H9 (cell line): ENCODE measurements around the gene CADPS2. TPM values are rescaled to one million over a fixed set of nuclear protein-coding genes. Genes with fewer than 3 reads are reported as not detected.

Experiments
- DNase-seq: peaks from one replicate; pipeline ENCODE4 v3.0.0-alpha.2; 2017
- H2AFZ ChIP-seq: one replicate; pipeline ENCODE4 v1.6.1; 2013; ENCODE audit warnings: mild to moderate bottlenecking, low read length, control low read depth, moderate library complexity
- H2AK5ac ChIP-seq: 2 replicates; pipeline ENCODE4 v1.6.1; 2013; ENCODE audit warnings: low read length, control low read depth, mixed read lengths; ENCODE audit not compliant: insufficient read length
- H2BK120ac ChIP-seq: one replicate; pipeline ENCODE4 v1.6.1; 2013; ENCODE audit warnings: low read depth, mild to moderate bottlenecking, low read length, control low read depth, inconsistent platforms; ENCODE audit not compliant: poor library complexity, severe bottlenecking
- H2BK12ac ChIP-seq: 2 replicates; pipeline ENCODE4 v1.6.1; 2013; ENCODE audit warnings: low read length, control low read depth, mixed read lengths, low read depth; ENCODE audit not compliant: insufficient read length
- H2BK15ac ChIP-seq: 2 replicates; pipeline ENCODE4 v1.6.1; 2013; ENCODE audit warnings: low read depth, low read length, control low read depth
- H2BK20ac ChIP-seq: one replicate; pipeline ENCODE4 v1.6.1; 2013; ENCODE audit warnings: low read depth, mild to moderate bottlenecking, low read length, control low read depth, inconsistent platforms; ENCODE audit not compliant: poor library complexity, severe bottlenecking
- H2BK5ac ChIP-seq: 2 replicates; pipeline ENCODE4 v1.6.1; 2013; ENCODE audit warnings: low read length, control low read depth, mixed read lengths; ENCODE audit not compliant: insufficient read length
- H3K14ac ChIP-seq: 2 replicates; pipeline ENCODE4 v1.6.1; 2013; ENCODE audit warnings: low read length, control low read depth; ENCODE audit not compliant: insufficient read depth
- H3K18ac ChIP-seq: 2 replicates; pipeline ENCODE4 v1.6.1; 2013; ENCODE audit warnings: low read depth, mild to moderate bottlenecking, mixed read lengths, low read length, control low read depth; ENCODE audit not compliant: insufficient read length
- H3K23ac ChIP-seq: 2 replicates; pipeline ENCODE4 v1.6.1; 2013; ENCODE audit warnings: low read length, control low read depth, mixed read lengths, low read depth; ENCODE audit not compliant: insufficient read length
- H3K23me2 ChIP-seq: 2 replicates; pipeline ENCODE4 v1.6.1; 2013; ENCODE audit warnings: low read depth, mild to moderate bottlenecking, mixed read lengths, low read length, control low read depth; ENCODE audit not compliant: insufficient read length, poor library complexity, severe bottlenecking
- H3K27ac ChIP-seq: 2 replicates; pipeline ENCODE4 v1.5.1; 2013; ENCODE audit warnings: low read length, control low read depth, mixed read lengths, low read depth; ENCODE audit not compliant: insufficient read length
- H3K27me3 ChIP-seq: 2 replicates; pipeline ENCODE4 v1.6.1; 2013; ENCODE audit warnings: low read length, control low read depth, inconsistent platforms; ENCODE audit not compliant: insufficient read depth
- H3K4ac ChIP-seq: 2 replicates; pipeline ENCODE4 v1.6.1; 2013; ENCODE audit warnings: low read depth, mild to moderate bottlenecking, control low read depth, inconsistent platforms, low read length, moderate library complexity
- H3K4me1 ChIP-seq: 2 replicates; pipeline ENCODE4 v1.6.1; 2013; ENCODE audit warnings: low read length, control low read depth, inconsistent platforms; ENCODE audit not compliant: insufficient read depth
- H3K4me2 ChIP-seq: 2 replicates; pipeline ENCODE4 v1.6.1; 2013; ENCODE audit warnings: low read length, control low read depth, mixed read lengths; ENCODE audit not compliant: insufficient read length, insufficient read depth
- H3K56ac ChIP-seq: 2 replicates; pipeline ENCODE4 v1.6.1; 2013; ENCODE audit warnings: low read depth, mild to moderate bottlenecking, mixed read lengths, low read length, control low read depth; ENCODE audit not compliant: insufficient read length
- H3K79me1 ChIP-seq: 2 replicates; pipeline ENCODE4 v1.6.1; 2013; ENCODE audit warnings: low read depth, mild to moderate bottlenecking, moderate library complexity, low read length, control low read depth, inconsistent platforms; ENCODE audit not compliant: insufficient read depth, poor library complexity, severe bottlenecking
- H3K79me2 ChIP-seq: 2 replicates; pipeline ENCODE4 v1.6.1; 2013; ENCODE audit warnings: low read length, control low read depth, inconsistent platforms; ENCODE audit not compliant: insufficient read depth
- H3K9ac ChIP-seq: 2 replicates; pipeline ENCODE4 v1.6.1; 2013; ENCODE audit warnings: low read length, control low read depth, mixed read lengths; ENCODE audit not compliant: insufficient read length; ENCODE audit errors: extremely low read depth
- H3K9me3 ChIP-seq: one replicate; pipeline ENCODE4 v1.6.1; 2013; ENCODE audit warnings: low read depth, low read length, inconsistent platforms; ENCODE audit not compliant: control insufficient read depth
- H3T11ph ChIP-seq: one replicate; pipeline ENCODE4 v1.6.1; 2013; ENCODE audit warnings: mild to moderate bottlenecking, low read length, control low read depth, inconsistent platforms
- H4K20me1 ChIP-seq: one replicate; pipeline ENCODE4 v1.6.1; 2013; ENCODE audit not compliant: control insufficient read depth, insufficient read length, insufficient read depth
- H4K5ac ChIP-seq: 2 replicates; pipeline ENCODE4 v1.6.1; 2013; ENCODE audit warnings: low read depth, mild to moderate bottlenecking, mixed read lengths, low read length, control low read depth; ENCODE audit not compliant: insufficient read length
- H4K8ac ChIP-seq: replicated peaks from 2 replicates; pipeline ENCODE4 v1.6.1; 2013; ENCODE audit warnings: low read length, control low read depth, mixed read lengths, low read depth; ENCODE audit not compliant: insufficient read length
- H4K91ac ChIP-seq: 2 replicates; pipeline ENCODE4 v1.6.1; 2013; ENCODE audit warnings: low read depth, mild to moderate bottlenecking, moderate library complexity, mixed read lengths, low read length, control low read depth; ENCODE audit not compliant: insufficient read length
- H3K27ac Mint-ChIP-seq, 3 experiments: 2 replicates in 2 of 3; 3 replicates in 1 of 3; pipeline ENCODE4 v1.8.0; 2020 to 2021; ENCODE audit warnings: mixed read lengths in 3 of 3, mild to moderate bottlenecking in 1 of 3, moderate library complexity in 1 of 3
- H3K27me3 Mint-ChIP-seq: 2 replicates; pipeline ENCODE4 v1.8.0; 2021; ENCODE audit warnings: low read depth, mild to moderate bottlenecking, moderate library complexity, mixed read lengths
- H3K36me3 Mint-ChIP-seq, 3 experiments: 2 replicates in 2 of 3; 3 replicates in 1 of 3; pipeline ENCODE4 v1.8.0; 2020 to 2021; ENCODE audit warnings: low read depth in 3 of 3, mixed read lengths in 3 of 3; ENCODE audit not compliant: insufficient read depth in 1 of 3
- H3K4me1 Mint-ChIP-seq, 2 experiments: 2 replicates each; pipeline ENCODE4 v1.8.0; 2020; ENCODE audit warnings: mixed read lengths in 2 of 2
- H3K4me3 Mint-ChIP-seq, 2 experiments: 2 replicates in 1 of 2; 3 replicates in 1 of 2; pipeline ENCODE4 v1.8.0; 2020 to 2021; ENCODE audit warnings: mild to moderate bottlenecking in 2 of 2, mixed read lengths in 2 of 2, moderate library complexity in 1 of 2
- H3K9me3 Mint-ChIP-seq, 2 experiments: 2 replicates in 1 of 2; 3 replicates in 1 of 2; pipeline ENCODE4 v1.8.0; 2020; ENCODE audit warnings: mild to moderate bottlenecking in 2 of 2, mixed read lengths in 2 of 2, moderate library complexity in 1 of 2
- WGBS: extraction: QIAGEN DNeasy Blood & Tissue Kit; methylation state at CpG from one replicate; pipeline ENCODE4 v1.1.7; 2013; ENCODE audit warnings: missing lambda C conversion rate, low lambda C conversion rate, mixed read lengths; ENCODE audit not compliant: insufficient read length; ENCODE audit errors: extremely low coverage; 5-methylcytosine and 5-hydroxymethylcytosine counted together
- total RNA-seq: library from RNA; stranded (reverse); gene quantifications from 2 replicates; pipeline ENCODE4 v1.2.1, GENCODE V29; 2021
- TF ChIP-seq, protein P1 (sequence below): fragments of 200-600 bp; sonication (generic); conservative IDR thresholded peaks from 3 replicates; pipeline ENCODE4 v1.8.0; 2021; ENCODE audit warnings: antibody characterized with exemption, mild to moderate bottlenecking

The CADPS2 gene
- total RNA-seq, 1 experiment from 2014 or later: 7.1 TPM

DNA sequence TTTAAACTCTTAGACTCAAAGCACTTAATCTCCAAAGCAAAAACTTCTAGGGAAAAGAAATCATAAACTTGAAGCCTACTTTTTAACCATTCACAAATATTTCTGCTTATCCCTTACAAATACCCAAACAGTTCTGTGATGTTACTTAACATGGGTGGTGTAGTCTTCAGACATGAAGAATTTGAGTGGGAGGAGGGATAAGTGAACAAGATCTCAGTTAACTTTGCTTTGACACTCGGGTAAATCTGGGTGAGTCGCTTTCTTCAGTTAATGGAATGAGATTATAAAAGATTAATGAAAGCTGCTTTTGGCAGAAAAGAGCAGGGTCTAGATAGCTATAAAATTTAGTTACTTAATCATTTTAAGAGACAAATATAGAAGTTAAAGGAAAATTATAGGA, 234.8 kb downstream of the CADPS2 start:
- no peak overlapping the region for H2BK15ac ChIP-seq
- Mint-ChIP-seq H3K4me3 (no peak overlapping the region), H3K27me3 (no peaks in the 10 kb centered on the region), H3K9me3 (peaks cover 0 to under 1% of the 10 kb centered on the region in 2 experiments; a peak in 1 of 5 replicates), H3K27ac (no peak overlapping the region), H3K36me3 (peaks cover 0 to under 1% (median 0%) of the 10 kb centered on the region in 3 experiments; a peak in 1 of 7 replicates), H3K4me1 (peaks cover 4 to 5% of the 10 kb centered on the region in 2 experiments; a peak in 3 of 4 replicates)
- H2BK5ac ChIP-seq: no peak overlapping the region
- no peak overlapping the region for H3K23ac ChIP-seq
- no peak overlapping the region for H3K18ac ChIP-seq
- no peak overlapping the region for H3K9ac ChIP-seq
- H4K91ac ChIP-seq: no peak overlapping the region
- H2AFZ ChIP-seq: no peak overlapping the region
- no peak overlapping the region for H2AK5ac ChIP-seq
- H3K79me2 ChIP-seq: no peaks in the 10 kb centered on the region
- no peak overlapping the region for H4K5ac ChIP-seq
- TF ChIP-seq, protein P1, sequence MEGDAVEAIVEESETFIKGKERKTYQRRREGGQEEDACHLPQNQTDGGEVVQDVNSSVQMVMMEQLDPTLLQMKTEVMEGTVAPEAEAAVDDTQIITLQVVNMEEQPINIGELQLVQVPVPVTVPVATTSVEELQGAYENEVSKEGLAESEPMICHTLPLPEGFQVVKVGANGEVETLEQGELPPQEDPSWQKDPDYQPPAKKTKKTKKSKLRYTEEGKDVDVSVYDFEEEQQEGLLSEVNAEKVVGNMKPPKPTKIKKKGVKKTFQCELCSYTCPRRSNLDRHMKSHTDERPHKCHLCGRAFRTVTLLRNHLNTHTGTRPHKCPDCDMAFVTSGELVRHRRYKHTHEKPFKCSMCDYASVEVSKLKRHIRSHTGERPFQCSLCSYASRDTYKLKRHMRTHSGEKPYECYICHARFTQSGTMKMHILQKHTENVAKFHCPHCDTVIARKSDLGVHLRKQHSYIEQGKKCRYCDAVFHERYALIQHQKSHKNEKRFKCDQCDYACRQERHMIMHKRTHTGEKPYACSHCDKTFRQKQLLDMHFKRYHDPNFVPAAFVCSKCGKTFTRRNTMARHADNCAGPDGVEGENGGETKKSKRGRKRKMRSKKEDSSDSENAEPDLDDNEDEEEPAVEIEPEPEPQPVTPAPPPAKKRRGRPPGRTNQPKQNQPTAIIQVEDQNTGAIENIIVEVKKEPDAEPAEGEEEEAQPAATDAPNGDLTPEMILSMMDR: no peak
- no peaks in the 10 kb centered on the region for H3K4me1 ChIP-seq
- no peak overlapping the region for H3K14ac ChIP-seq
- no peak overlapping the region for H3T11ph ChIP-seq
- H4K20me1 ChIP-seq: no peaks in the 10 kb centered on the region
- H3K9me3 ChIP-seq: no peaks in the 10 kb centered on the region
- H3K27ac ChIP-seq: no peak overlapping the region
- no peaks in the 10 kb centered on the region for H3K23me2 ChIP-seq
- DNase-seq: no peak
- H3K56ac ChIP-seq: no peak overlapping the region
- no peaks in the 10 kb centered on the region for H3K79me1 ChIP-seq
- H4K8ac ChIP-seq: no peak overlapping the region
- no peak overlapping the region for H2BK20ac ChIP-seq
- no peak overlapping the region for H3K4ac ChIP-seq
- H3K4me2 ChIP-seq: no peak overlapping the region
- no peaks in the 10 kb centered on the region for H3K27me3 ChIP-seq
- no CpG with 5 or more reads among the region's 2 CpGs for WGBS
- H2BK12ac ChIP-seq: no peak overlapping the region
- H2BK120ac ChIP-seq: no peak overlapping the region
